PFSK-1 (cell line): Measurements from ENCODE around the gene ZNF235.

Experiments used
- POLR2AphosphoS5 ChIP-seq: IDR thresholded peaks from 2 replicates; pipeline ENCODE4 v1.6.1; 2012; ENCODE audit warnings: low read depth, mild to moderate bottlenecking, control low read depth, low read length, moderate library complexity
- REST ChIP-seq, 2 experiments: IDR thresholded peaks; 2 replicates each; pipeline versions ENCODE4 v1.6.1 to v1.8.0; 2011 to 2012; ENCODE audit warnings: low read depth in 2 of 2, low read length in 2 of 2, control low read depth in 1 of 2, inconsistent platforms in 1 of 2, mild to moderate bottlenecking in 1 of 2, moderate library complexity in 1 of 2; ENCODE audit not compliant: insufficient read depth in 1 of 2
- SIN3A ChIP-seq: IDR thresholded peaks from 2 replicates; pipeline ENCODE4 v1.6.1; 2012; ENCODE audit warnings: mild to moderate bottlenecking, low read length, moderate library complexity, borderline replicate concordance; ENCODE audit not compliant: insufficient read depth

- TF ChIP-seq POLR2AphosphoS5 (no peak), SIN3A (no peak), REST (IDR thresholded peaks at IDR 0.05; ENCODE audit: insufficient read depth in 1 of 2, low read depth in 2 of 2, low read length in 2 of 2) (no peak)
Observed at GRCh38 chr19:44255705-44256411, 49.0 kb downstream of the ZNF235 start.
